HFFc6 (cell line): ENCODE data around the gene ALG9. TPM values are rescaled to one million over a fixed set of nuclear protein-coding genes. Genes with fewer than 3 reads are reported as not detected.

Experiments
- DNase-seq: peaks from one replicate; pipeline ENCODE4 v3.0.0-alpha.2; 2018
- H3K27ac Mint-ChIP-seq: 2 replicates; pipeline ENCODE4 v1.8.0; 2020; ENCODE audit warnings: mild to moderate bottlenecking, mixed read lengths
- H3K27me3 Mint-ChIP-seq: 2 replicates; pipeline ENCODE4 v1.8.0; 2021; ENCODE audit warnings: mild to moderate bottlenecking, moderate library complexity, mixed read lengths; ENCODE audit not compliant: insufficient read depth
- H3K36me3 Mint-ChIP-seq: 2 replicates; pipeline ENCODE4 v1.8.0; 2021; ENCODE audit warnings: low read depth, mixed read lengths
- H3K4me1 Mint-ChIP-seq: 2 replicates; pipeline ENCODE4 v1.8.0; 2020; ENCODE audit warnings: low read depth, mixed read lengths
- H3K4me3 Mint-ChIP-seq: 2 replicates; pipeline ENCODE4 v1.8.0; 2020; ENCODE audit warnings: mild to moderate bottlenecking, moderate library complexity, mixed read lengths
- H3K9me3 Mint-ChIP-seq: 2 replicates; pipeline ENCODE4 v1.8.0; 2020; ENCODE audit warnings: mild to moderate bottlenecking, mixed read lengths
- CTCF ChIP-seq: fragments of 200-600 bp; sonication (generic); IDR thresholded peaks from 2 replicates; pipeline ENCODE4 v1.5.0; 2021; ENCODE audit warnings: antibody characterized with exemption, mild to moderate bottlenecking
- total RNA-seq, 6 experiments: library from RNA; stranded (reverse); fragmentation: NEBNext Ultra II Directional; extraction: Animal tissue kit (Norgen Biotek cat#: 25700); gene quantifications; 2 replicates in 1 of 6; 3 replicates in 5 of 6; pipeline ENCODE4 v1.2.3, GENCODE V29; 2021

Gene ALG9
- total RNA-seq, 6 experiments from 2014 or later: 31.1 to 44.2 (median 36.5) TPM

- Mint-ChIP-seq H3K4me1 (peaks cover 24% of the 10 kb centered on the region), H3K27ac (no peak overlapping the region)
- TF ChIP-seq CTCF: no peak
These were observed 100.7 kb downstream of the ALG9 start for GRCh38 chr11:111770581-111771134.

GRCh38 chr11:111766834-111767142, 104.6 kb downstream of the ALG9 start:
- Mint-ChIP-seq H3K27ac (peak overlapping the region; percentile 87), H3K4me3 (peak overlapping the region; percentile 91), H3K36me3 (peaks cover 31% of the 10 kb centered on the region), H3K9me3 (no peaks in the 10 kb centered on the region), H3K27me3 (0 out of 2 replicates have a peak, but pooled peaks cover 2% of the 10 kb centered on the region), H3K4me1 (peaks cover 48% of the 10 kb centered on the region)
- TF ChIP-seq CTCF: no peak
- no peak for DNase-seq

More at GRCh38 chr11:111770581-111771134, 100.7 kb downstream of the ALG9 start:
- Mint-ChIP-seq H3K27me3 (0 out of 2 replicates have a peak, but pooled peaks cover 2% of the 10 kb centered on the region), H3K36me3 (no peaks in the 10 kb centered on the region), H3K9me3 (no peaks in the 10 kb centered on the region), H3K4me3 (no peak overlapping the region)
- no peak for DNase-seq

GRCh38 chr11:111765984-111766833, 105.2 kb downstream of the ALG9 start, which contains the start of gene PPP2R1B:
Gene PPP2R1B (minus strand): TSS chr11:111766389. CDS start chr11:111766361, 28 bp downstream.
- DNase-seq: peak; percentile 49
- no peaks in the 10 kb centered on the region for H3K9me3 Mint-ChIP-seq
- 0 out of 2 replicates have a peak, but pooled peaks cover 2% of the 10 kb centered on the region for H3K27me3 Mint-ChIP-seq
- no peak for TF ChIP-seq CTCF
- peak within 1 kb of the TSS; percentile 87 for H3K27ac Mint-ChIP-seq
- H3K36me3 Mint-ChIP-seq: peaks cover 33% of the 10 kb centered on the region
- H3K4me1 Mint-ChIP-seq: peaks cover 48% of the 10 kb centered on the region
- peak within 1 kb of the TSS; percentile 91 for H3K4me3 Mint-ChIP-seq

- 0 out of 2 replicates have a peak, but pooled peaks cover 2% of the 10 kb centered on the region for H3K27me3 Mint-ChIP-seq
- no peak for TF ChIP-seq CTCF
- H3K4me1 Mint-ChIP-seq: peaks cover 43% of the 10 kb centered on the region
- no peaks in the 10 kb centered on the region for H3K9me3 Mint-ChIP-seq
- no peak for DNase-seq
- H3K27ac Mint-ChIP-seq: peak overlapping the region; percentile 87
- H3K4me3 Mint-ChIP-seq: peak overlapping the region; percentile 91
- peaks cover 41% of the 10 kb centered on the region for H3K36me3 Mint-ChIP-seq
These were observed 105.9 kb downstream of the ALG9 start for GRCh38 chr11:111765320-111765983.

GRCh38 chr11:111764621-111765020, 106.8 kb downstream of the ALG9 start:
- peak overlapping the region; percentile 87 for H3K27ac Mint-ChIP-seq

More at GRCh38 chr11:111764621-111765020, 106.8 kb downstream of the ALG9 start:
- H3K27me3 Mint-ChIP-seq: 0 out of 2 replicates have a peak, but pooled peaks cover 2% of the 10 kb centered on the region
- H3K4me3 Mint-ChIP-seq: peak overlapping the region; percentile 91
- peak; percentile 43 for DNase-seq
- TF ChIP-seq CTCF: no peak
- H3K9me3 Mint-ChIP-seq: no peaks in the 10 kb centered on the region
- peaks cover 49% of the 10 kb centered on the region for H3K36me3 Mint-ChIP-seq
- H3K4me1 Mint-ChIP-seq: peaks cover 43% of the 10 kb centered on the region
